Colonic mucosa (tissue), 4 donors: Measurements from ENCODE around the gene TMCC1. TPM values are rescaled to one million over a fixed set of nuclear protein-coding genes. Genes with fewer than 3 reads are reported as not detected.
"Not testable (repeated sequence)": the region's sequence is repeated elsewhere in the genome, so short reads cannot be mapped to it uniquely, and the experiment has no call there.

ENCODE experiments used
- DNase-seq: peaks from one replicate; pipeline ENCODE4 v3.0.0-alpha.2; 2020
- H3K27ac ChIP-seq: fragments of 200-600 bp; one replicate; pipeline ENCODE4 v1.8.0; 2021
- H3K27me3 ChIP-seq: fragments of 200-600 bp; one replicate; pipeline ENCODE4 v1.8.0; 2021
- H3K36me3 ChIP-seq: fragments of 200-600 bp; one replicate; pipeline ENCODE4 v1.8.0; 2021
- H3K4me1 ChIP-seq: fragments of 200-600 bp; one replicate; pipeline ENCODE4 v1.8.0; 2021; ENCODE audit warnings: mild to moderate bottlenecking
- H3K4me3 ChIP-seq: fragments of 200-600 bp; one replicate; pipeline ENCODE4 v1.8.0; 2021
- H3K9ac ChIP-seq, 2 donors: one replicate each; pipeline ENCODE4 v1.7.0; 2013; ENCODE audit warnings: control low read depth in 2 of 2, low read depth in 2 of 2, low read length in 2 of 2
- H3K9me3 ChIP-seq: fragments of 200-600 bp; one replicate; pipeline ENCODE4 v1.8.0; 2021
- intact Hi-C: fragments of 100-400 bp; cut with DNase I; formaldehyde crosslinking; loops from one replicate; pipeline ENCODE4 v1.14.1; 2022
- total RNA-seq, 2 donors: library from RNA; stranded (reverse); fragmentation: NEBNext Ultra II Directional in 1 of 2; extraction: Animal tissue kit (Norgen Biotek cat#: 25700) in 1 of 2; gene quantifications; one replicate each; pipeline ENCODE4 v1.2.1, GENCODE V29; 2021
- TF ChIP-seq, protein P1 (sequence below): fragments of 200-600 bp; IDR thresholded peaks from one replicate; pipeline ENCODE4 v1.8.0; 2022; ENCODE audit warnings: antibody characterized with exemption, mild to moderate bottlenecking
- donor health status: healthy.
- donor health status: DM: no; HTN: no; CAD: no.
- donor health status: DM: no; HTN: no; CAD: no.

The TMCC1 gene
- total RNA-seq, 2 donors from 2014 or later, result 23.2 to 32.8 TPM

DNA sequence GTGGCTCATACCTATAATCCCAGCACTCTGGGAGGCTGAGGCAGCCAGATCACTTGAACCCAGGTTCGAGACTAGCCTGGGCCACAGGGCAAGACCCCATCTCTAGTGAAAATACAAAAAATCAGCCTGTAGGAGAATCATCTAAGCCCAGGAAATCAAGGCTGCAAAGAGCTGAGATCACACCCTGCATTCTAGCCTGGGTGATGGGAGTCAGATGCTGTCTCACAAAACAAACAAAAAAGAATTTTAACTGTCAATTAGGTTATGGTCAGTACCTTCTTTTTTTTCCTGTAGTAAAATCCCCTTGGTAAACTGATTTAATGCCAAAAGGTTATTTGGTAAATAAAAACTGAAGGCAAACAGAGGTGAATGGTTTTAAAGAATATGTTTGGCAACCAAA lies 29.0 kb downstream of the TMCC1 start:
- intact Hi-C loops, result no loop called here
- H3K27ac ChIP-seq, result no peak overlapping the region
- no peak for DNase-seq

DNA sequence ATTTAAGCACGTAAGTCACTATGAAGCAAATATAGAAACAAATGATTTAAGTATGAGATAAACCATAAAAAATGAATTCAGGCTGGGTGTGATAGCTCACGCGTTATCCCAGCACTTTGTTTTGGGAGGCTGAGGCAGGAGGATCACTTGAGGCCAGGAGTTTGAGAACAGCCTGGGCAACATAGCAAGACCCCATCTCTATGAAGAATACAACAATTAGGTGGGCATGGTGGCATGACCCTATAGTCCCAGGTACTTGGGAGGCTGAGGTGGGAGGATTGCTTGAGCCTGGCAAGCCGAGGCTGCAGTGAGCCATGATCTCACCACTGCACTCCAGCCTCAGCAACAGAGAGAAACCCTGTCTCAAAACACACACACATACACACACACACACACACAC lies 34.2 kb downstream of the TMCC1 start:
- no peaks in the 10 kb centered on the region for H3K9me3 ChIP-seq
- no peak overlapping the region for H3K27ac ChIP-seq
- no peaks in the 10 kb centered on the region for H3K36me3 ChIP-seq
- H3K9ac ChIP-seq, result no peak overlapping the region
- TF ChIP-seq, protein P1, sequence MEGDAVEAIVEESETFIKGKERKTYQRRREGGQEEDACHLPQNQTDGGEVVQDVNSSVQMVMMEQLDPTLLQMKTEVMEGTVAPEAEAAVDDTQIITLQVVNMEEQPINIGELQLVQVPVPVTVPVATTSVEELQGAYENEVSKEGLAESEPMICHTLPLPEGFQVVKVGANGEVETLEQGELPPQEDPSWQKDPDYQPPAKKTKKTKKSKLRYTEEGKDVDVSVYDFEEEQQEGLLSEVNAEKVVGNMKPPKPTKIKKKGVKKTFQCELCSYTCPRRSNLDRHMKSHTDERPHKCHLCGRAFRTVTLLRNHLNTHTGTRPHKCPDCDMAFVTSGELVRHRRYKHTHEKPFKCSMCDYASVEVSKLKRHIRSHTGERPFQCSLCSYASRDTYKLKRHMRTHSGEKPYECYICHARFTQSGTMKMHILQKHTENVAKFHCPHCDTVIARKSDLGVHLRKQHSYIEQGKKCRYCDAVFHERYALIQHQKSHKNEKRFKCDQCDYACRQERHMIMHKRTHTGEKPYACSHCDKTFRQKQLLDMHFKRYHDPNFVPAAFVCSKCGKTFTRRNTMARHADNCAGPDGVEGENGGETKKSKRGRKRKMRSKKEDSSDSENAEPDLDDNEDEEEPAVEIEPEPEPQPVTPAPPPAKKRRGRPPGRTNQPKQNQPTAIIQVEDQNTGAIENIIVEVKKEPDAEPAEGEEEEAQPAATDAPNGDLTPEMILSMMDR, result no peak
- DNase-seq, result no peak
- intact Hi-C loops, result no loop called here
- H3K4me1 ChIP-seq, result no peaks in the 10 kb centered on the region
- H3K4me3 ChIP-seq, result no peak overlapping the region
- H3K27me3 ChIP-seq, result no peaks in the 10 kb centered on the region

More for the DNA sequence above, 29.0 kb downstream of the TMCC1 start:
- Histone ChIP-seq H3K4me1 (no peaks in the 10 kb centered on the region), H3K9me3 (no peaks in the 10 kb centered on the region), H3K4me3 (no peak overlapping the region), H3K27me3 (no peaks in the 10 kb centered on the region), H3K9ac (no peak overlapping the region), H3K36me3 (no peaks in the 10 kb centered on the region)
- TF ChIP-seq, protein P1, result no peak

DNA sequence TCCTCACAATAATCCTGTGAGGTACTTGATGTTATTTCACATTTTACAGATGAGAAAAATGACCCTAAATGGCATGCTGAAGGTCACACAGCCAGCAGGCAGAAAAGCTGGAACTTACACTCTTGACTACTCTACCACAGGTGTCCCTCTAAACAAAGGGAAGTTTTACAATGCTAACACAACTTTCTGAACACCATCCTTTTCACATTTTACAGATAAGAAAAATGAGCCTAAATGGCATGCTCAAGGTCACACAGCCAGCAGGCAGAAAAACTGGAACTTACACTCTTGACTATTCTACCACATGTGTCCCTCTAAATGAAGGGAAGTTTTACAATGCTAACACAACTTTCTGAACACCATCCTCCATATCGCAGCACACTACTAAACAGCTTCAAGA lies 35.6 kb downstream of the TMCC1 start:
- no peak overlapping the region for H3K9ac ChIP-seq
- intact Hi-C loops, result no loop called here
- H3K27ac ChIP-seq, result no peak overlapping the region
- no peaks in the 10 kb centered on the region for H3K4me1 ChIP-seq
- DNase-seq, result no peak
- H3K4me3 ChIP-seq, result no peak overlapping the region
- no peaks in the 10 kb centered on the region for H3K36me3 ChIP-seq
- no peaks in the 10 kb centered on the region for H3K9me3 ChIP-seq
- no peaks in the 10 kb centered on the region for H3K27me3 ChIP-seq
- TF ChIP-seq, protein P1, result no peak

DNA sequence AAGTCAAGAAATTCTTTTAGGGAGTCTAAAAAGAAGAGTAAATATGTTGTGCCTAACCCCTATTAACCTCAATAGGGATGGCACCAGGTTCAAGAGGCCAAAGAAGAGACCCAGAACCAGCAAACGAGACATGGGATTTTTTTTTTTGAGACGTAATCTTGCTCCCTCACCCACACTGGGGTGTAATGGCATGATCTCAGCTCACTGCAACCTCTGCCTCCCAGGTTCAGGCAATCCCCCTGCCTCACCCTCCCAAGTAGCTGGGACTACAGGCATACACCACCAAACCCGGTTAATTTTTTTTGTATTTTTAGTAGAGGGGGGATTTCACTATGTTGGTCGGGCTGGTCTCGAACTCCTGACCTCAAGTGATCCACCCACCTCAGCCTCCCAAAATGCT lies 36.7 kb downstream of the TMCC1 start:
- H3K9me3 ChIP-seq, H3K9ac ChIP-seq, intact Hi-C loops, H3K4me1 ChIP-seq, H3K27me3 ChIP-seq, DNase-seq, H3K4me3 ChIP-seq, H3K36me3 ChIP-seq, H3K27ac ChIP-seq: not testable (repeated sequence)

DNA sequence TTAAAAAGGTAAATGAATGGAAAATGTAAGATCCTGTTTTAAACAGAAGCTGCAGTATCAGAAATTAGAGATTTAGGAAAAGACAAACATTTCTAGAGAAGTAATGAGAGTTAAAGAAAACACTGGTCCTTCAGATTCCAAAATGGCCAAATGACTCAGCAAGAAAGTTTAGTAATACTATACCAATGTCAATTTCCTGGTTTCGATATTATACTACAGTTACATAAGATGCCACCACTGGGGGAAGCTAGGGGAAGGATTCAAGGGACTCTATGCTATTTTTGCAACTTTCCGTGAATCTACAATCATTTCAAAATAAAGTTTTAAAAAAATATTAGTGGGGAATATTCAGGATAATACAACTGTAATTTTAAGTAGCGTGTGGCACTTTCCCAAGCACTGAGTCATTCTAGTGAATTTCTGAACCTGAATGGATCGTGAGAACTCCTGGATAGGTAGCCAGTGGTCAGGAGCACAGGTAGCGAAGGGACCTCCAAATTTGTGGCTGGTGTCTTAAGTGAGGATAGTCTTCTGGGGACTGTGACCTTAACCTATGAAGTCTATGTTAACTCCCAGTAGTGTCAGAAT lies 37.6 kb downstream of the TMCC1 start:
- intact Hi-C loops, result no loop called here
- Histone ChIP-seq H3K4me3 (no peak overlapping the region), H3K9ac (no peak overlapping the region), H3K4me1 (no peaks in the 10 kb centered on the region), H3K36me3 (no peaks in the 10 kb centered on the region), H3K27ac (no peak overlapping the region), H3K27me3 (no peaks in the 10 kb centered on the region), H3K9me3 (no peaks in the 10 kb centered on the region)
- TF ChIP-seq, protein P1, result no peak
- no peak for DNase-seq

DNA sequence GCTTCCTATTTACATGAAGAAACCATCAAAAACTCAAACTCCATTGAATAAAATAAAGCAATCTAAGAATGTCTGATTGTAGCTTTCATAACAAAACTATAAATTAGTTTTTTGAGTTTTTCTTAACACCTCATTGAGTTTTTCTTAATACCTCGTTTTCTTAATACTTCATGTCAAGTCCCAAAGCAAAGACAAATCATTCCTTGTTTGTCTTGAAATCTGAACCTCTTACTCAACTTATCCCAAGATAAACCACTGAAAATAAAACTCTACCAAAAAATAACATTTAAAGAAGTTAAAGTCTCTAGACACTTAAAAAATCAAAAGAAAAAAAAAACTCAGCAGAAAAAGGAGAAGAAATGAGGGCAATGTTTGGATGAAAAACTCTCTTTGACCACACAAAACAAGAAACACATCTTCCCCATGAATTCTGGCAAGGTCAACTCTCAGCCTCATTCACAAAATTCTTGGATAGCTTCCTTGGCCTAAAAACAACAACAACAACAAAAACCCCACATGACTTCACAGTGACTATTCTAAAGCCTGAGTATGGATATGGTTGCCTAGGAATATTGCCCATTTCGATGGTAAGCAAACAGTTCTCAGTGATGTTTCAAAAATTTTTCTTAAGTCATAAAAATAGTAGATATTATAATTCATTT lies 38.2 kb downstream of the TMCC1 start:
- intact Hi-C loops, result no loop called here
- no peaks in the 10 kb centered on the region for H3K9me3 ChIP-seq
- TF ChIP-seq, protein P1, result no peak
- H3K36me3 ChIP-seq, result no peaks in the 10 kb centered on the region
- no peak overlapping the region for H3K4me3 ChIP-seq
- no peak for DNase-seq
- H3K27me3 ChIP-seq, result no peaks in the 10 kb centered on the region
- no peaks in the 10 kb centered on the region for H3K4me1 ChIP-seq
- H3K27ac ChIP-seq, result no peak overlapping the region
- no peak overlapping the region for H3K9ac ChIP-seq
